Suppressor macrophage treated with lipopolysaccharide for 1 hour (primary cell): ENCODE results near the gene SSU72.
"Not testable (repeated sequence)": the region's sequence is repeated elsewhere in the genome, so short reads cannot be mapped to it uniquely, and the experiment has no call there.

Experiments used
- DNase-seq, 3 donors: peaks; one replicate each; pipeline ENCODE4 v3.0.0-alpha.2; 2020 to 2022

Gene SSU72

GRCh38 chr1:1594602-1595260 is 20.1 kb upstream of the SSU72 start:
- DNase-seq = no peak

- DNase-seq = no peak
Observed at GRCh38 chr1:1593834-1594601, 19.4 kb upstream of the SSU72 start.

GRCh38 chr1:1591452-1591851 is 16.8 kb upstream of the SSU72 start:
- DNase-seq = peak; percentile 24 to 67 (median 42)

DNA sequence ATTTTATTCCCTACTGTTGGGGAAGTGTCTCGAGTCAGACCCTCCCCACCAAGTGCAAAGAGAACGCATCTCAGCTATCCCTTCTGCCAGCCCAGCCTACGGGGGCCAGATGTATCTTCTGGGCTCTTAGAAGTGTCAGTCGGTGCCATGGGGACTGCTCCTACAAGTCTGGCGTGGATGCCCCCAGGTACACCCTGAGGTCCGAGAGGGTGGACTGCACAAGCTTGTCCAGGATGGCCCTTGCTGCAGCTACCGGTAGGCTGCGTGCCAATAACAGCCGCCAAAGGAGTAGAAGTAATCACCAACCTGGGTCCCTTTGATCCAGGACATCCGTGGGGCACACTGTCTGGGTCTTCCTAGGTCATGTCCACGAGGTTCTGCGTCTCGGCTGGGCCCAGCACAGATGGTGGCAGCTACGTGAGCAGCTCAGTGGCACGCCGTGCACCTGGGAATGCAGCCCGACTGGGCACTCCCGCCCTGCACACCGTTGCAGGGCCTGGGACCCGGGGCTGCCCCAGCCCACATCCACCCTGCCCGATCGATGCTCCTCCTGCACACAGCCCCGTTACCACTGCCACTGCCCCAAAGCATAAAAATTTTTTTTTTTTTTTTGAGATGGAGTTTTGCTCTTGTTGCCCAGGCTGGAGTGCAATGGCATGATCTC is 8.8 kb upstream of the SSU72 start:
- no peak for DNase-seq

- DNase-seq = no peak
Observed at GRCh38 chr1:1582585-1583346, 8.1 kb upstream of the SSU72 start.

- DNase-seq = no peak
Observed at GRCh38 chr1:1578371-1578940, 3.8 kb upstream of the SSU72 start.

DNA sequence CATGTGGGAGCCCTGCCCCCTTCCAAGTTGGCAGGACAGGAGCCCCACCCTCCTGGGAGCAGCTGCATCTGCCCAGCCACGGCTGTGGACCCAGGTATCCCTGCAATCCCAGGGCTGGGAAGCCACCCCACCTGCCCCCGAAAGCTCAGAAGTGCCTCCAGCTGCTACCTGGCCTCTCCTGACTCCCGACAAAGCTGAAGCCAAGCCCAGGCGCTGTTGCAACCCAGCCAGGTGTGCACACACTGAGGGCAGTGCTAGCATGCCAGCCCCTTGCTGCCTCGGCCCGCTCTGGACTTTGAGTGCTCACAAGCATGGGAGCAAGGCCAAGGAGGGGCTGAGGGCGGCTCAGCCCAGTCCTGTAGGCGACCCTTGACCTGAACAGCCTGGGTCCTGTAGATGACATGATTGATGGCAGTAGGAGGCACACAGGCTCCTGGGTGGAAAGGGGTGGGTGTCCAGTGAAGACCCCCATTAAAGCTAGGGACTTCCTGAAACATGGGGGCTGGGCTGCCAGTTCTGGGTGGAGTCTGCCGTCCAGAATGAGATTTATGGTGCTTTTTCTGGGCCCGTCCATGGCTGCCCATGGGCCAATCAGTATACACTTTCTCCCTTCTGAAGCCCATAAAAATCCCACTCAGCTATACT is 2.8 kb upstream of the SSU72 start:
- no peak for DNase-seq

- DNase-seq = peak; percentile 84 to 94 (median 92)
Observed at GRCh38 chr1:1573843-1574720, 581 bp downstream of the SSU72 start.

GRCh38 chr1:1569341-1569740 is 5.3 kb downstream of the SSU72 start:
- DNase-seq = no peak

DNA sequence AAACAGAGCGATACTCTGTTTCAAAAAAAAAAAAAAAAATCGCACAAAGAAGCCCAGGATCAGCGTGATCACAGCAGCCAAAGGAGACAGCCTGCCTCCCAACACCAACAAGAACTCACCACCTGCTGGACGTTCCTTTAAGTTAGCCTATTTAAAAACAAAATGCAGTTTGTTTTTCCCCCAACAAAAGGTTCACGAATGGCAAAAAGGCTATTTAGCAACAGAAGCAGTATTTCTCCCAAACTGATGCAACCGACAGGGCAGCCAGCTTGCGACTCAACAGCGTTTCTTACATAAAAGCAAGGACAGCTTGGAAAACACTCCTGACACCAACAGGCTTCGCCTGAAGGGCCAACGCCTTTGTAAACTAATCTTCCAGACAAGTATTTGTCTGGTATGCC is 6.8 kb downstream of the SSU72 start:
- no peak for DNase-seq

DNA sequence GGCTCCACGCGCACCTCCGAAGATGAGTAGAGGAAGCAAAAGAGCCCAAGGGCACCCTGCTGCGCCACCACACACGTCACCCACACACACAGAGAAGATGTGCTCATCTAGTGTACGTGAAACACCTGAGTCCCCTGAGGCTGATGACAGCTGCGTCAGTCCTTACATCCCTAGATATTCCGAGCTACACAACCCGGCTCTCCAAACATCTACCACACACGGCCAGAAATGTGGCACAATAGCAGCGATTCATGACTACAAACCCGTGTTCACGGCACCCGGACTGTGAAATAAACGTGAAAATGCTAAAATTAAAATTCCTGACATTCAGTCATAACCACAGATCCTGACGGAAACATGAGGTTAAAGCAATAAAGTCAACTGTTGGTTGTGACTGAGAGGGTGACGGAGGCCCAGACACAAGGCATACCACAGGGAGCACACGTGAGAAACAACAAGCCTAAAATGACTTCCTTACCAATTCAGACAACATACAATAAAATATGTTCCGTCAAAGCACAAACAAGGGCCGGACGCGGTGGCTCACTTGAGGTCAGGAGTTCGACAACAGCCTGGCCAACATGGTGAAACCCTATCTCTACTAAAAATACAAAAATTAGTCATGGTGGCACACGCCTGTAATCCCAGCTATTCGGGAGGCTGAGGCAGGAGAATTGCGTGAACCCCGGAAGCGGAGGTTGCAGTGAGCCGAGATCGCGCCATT is 7.3 kb downstream of the SSU72 start:
- DNase-seq = no peak

GRCh38 chr1:1565340-1565739 is 9.3 kb downstream of the SSU72 start:
- DNase-seq = no peak

- DNase-seq = no peak
Observed at GRCh38 chr1:1564268-1564667, 10.4 kb downstream of the SSU72 start.

DNA sequence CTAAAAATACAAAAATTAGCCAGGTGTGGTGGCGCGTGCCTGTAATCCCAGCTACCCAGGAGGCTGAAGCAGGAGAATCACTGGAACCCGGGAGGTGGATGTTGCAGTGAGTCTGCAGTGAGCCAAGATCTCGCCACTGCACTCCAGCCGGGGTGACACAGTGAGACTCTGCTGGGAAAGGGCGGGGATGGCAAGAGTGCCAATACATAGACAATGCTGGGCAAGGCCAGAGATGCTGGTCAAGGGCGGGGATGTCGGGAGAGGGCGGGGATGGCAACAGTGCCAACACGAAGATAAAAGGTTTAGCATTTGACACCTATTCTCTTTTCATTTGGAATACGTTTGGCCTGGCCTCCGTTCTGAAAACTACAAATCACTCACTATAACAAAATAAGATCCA is 11.0 kb downstream of the SSU72 start:
- no peak for DNase-seq

GRCh38 chr1:1562556-1563195 is 12.0 kb downstream of the SSU72 start:
- DNase-seq = no peak

DNA sequence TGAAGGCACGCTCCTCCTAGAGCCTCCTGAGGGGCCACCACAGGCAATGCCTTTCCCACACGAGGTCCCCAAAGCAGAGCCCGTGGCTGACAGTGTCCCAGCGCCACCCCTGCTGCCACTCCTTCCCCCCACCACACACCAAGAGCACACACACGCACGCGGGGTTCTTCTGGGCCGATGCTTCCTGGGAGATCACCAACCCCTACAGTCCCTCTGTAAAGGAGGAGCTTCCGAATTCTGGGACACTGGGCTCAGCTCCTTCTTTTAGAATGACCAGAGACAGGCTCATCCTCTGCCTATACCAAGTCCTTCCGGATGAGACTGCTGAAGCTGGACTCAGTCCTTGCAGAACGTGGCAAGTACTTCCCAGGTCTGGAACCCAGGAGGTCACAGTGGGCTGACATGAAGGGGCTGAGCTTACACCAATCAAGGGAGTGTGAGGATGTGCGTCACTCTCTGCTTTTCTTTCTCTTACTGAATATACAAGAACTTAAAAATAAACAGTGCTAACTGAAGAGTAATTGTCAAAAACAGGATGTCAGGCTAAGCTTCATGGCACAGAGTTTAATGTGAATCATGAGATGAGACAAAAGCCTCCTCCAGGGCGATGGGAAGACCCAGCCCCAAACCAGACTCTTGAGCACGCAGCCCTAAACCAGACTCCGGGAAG is 12.7 kb downstream of the SSU72 start:
- DNase-seq = no peak

- no peak for DNase-seq
Observed at GRCh38 chr1:1560178-1560577, 14.5 kb downstream of the SSU72 start.

DNA sequence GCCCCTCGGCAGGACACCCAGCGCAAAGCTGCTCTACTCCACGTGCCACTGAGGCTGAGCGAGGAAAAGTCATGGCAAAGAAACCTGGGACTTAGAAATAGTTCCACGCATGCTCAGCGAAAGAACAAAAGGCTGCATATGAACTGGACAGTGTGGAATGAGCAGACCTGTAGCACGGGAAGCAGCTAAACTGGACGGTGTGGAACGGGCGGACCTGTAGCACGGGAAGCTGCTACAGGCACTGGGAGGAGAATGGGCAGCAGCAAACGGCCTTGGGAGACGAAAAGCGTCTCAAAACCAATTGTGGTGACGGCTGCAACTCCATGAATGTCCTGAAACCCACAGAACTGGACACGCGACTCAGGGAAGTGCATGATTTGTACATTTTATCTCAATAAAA is 15.6 kb downstream of the SSU72 start:
- DNase-seq = no peak

DNA sequence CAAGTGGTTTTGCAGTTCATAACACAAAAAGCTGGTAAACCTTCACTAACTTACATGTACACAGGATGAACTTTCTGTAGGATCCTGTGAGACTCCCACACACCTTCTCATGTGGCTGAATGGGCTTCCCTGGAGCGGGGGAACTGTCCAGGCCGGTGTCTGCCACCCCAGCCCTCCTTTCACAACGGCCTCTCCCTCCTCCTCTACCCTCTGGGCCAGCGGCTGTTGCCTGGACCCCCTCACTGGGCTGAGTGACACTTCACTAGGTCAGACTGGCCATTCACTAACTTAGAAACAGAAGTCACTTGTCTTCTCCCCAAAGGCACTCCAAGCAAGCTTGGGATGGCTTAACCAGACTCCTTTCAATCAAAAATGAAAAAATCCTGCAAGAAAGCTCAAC is 16.1 kb downstream of the SSU72 start:
- DNase-seq = no peak

GRCh38 chr1:1557688-1558087 is 17.0 kb downstream of the SSU72 start:
- not testable (repeated sequence) for DNase-seq
